Measurements from ENCODE around the gene GPATCH4. TPM values are rescaled to one million over a fixed set of nuclear protein-coding genes. Genes with fewer than 3 reads are reported as not detected.

The GPATCH4 gene
- total RNA-seq, 1 donor from 2014 or later = 9.9 TPM

- no peak for DNase-seq (ENCODE audit: low read depth in 2 of 2)
These were observed 50.9 kb downstream of the GPATCH4 start for GRCh38 chr1:156550346-156550745.

- DNase-seq (ENCODE audit: low read depth in 2 of 2) = no peak
These were observed 51.4 kb downstream of the GPATCH4 start for GRCh38 chr1:156549831-156550230.

GRCh38 chr1:156549390-156549789 is 51.9 kb downstream of the GPATCH4 start:
- no peak for DNase-seq (ENCODE audit: low read depth in 2 of 2)

GRCh38 chr1:156547982-156548381 is 53.3 kb downstream of the GPATCH4 start:
- DNase-seq (ENCODE audit: low read depth in 2 of 2) = no peak

GRCh38 chr1:156547434-156547833 is 53.8 kb downstream of the GPATCH4 start:
- DNase-seq (ENCODE audit: low read depth in 2 of 2) = no peak

- DNase-seq (ENCODE audit: low read depth in 2 of 2) = no peak
These were observed 55.0 kb downstream of the GPATCH4 start for GRCh38 chr1:156546267-156546666.

GRCh38 chr1:156544592-156545102 is 56.6 kb downstream of the GPATCH4 start:
- no peak for DNase-seq (ENCODE audit: low read depth in 2 of 2)

Other genes with a start within 250 kb of the GPATCH4 start
- gene RHBG, start 232.3 kb downstream of the GPATCH4 start, total RNA-seq = not detected in 2 replicates
- 3.7 and 4.4 TPM in 2 replicates for gene MEF2D, start 100.7 kb downstream of the GPATCH4 start, total RNA-seq
- gene IQGAP3, start 28.9 kb downstream of the GPATCH4 start, total RNA-seq = 3.0 and 7.0 TPM in 2 replicates
- not detected in 2 replicates for gene TTC24, start 21.8 kb downstream of the GPATCH4 start, total RNA-seq
- gene NAXE, start 9.7 kb downstream of the GPATCH4 start, total RNA-seq = 56.2 and 58.5 TPM in 2 replicates
- gene HAPLN2, start 17.9 kb upstream of the GPATCH4 start, total RNA-seq = not detected in 2 replicates
- not detected in 2 replicates for gene BCAN, start 40.6 kb upstream of the GPATCH4 start, total RNA-seq
- 32.9 and 57.3 TPM in 2 replicates for gene NES, start 75.9 kb upstream of the GPATCH4 start, total RNA-seq
- gene CRABP2, start 104.1 kb upstream of the GPATCH4 start, total RNA-seq = not detected in 2 replicates
- 6.5 and 18.3 TPM in 2 replicates for gene METTL25B, start 127.0 kb upstream of the GPATCH4 start, total RNA-seq
- 4.4 and 6.3 TPM in 2 replicates for gene ISG20L2, start 127.3 kb upstream of the GPATCH4 start, total RNA-seq
- 40.3 TPM in 2 replicates for gene MRPL24, start 139.6 kb upstream of the GPATCH4 start, total RNA-seq
- gene HDGF, start 150.2 kb upstream of the GPATCH4 start, total RNA-seq = 88.5 and 94.4 TPM in 2 replicates
- 6.8 and 9.3 TPM in 2 replicates for gene PRCC, start 166.1 kb upstream of the GPATCH4 start, total RNA-seq
- gene SH2D2A, start 215.4 kb upstream of the GPATCH4 start, total RNA-seq = under 0.01 TPM in 1 of 2 replicates, not detected in the other